NCI-H1694 (cell line): ENCODE results near the gene WDR18.
A peak's percentile ranks its signal among the peaks of the same experiment; 100 is the strongest.

Experiments used
- DNase-seq: peaks from one replicate; lab custom pipeline; 2025; lab: John Stamatoyannopoulos, UW

WDR18 gene

GRCh38 chr19:984165-984967 is at the start of gene WDR18:
Gene WDR18 (plus strand): TSS chr19:984345. CDS start chr19:984354, 9 bp downstream.
- DNase-seq: peak; percentile 56

DNA sequence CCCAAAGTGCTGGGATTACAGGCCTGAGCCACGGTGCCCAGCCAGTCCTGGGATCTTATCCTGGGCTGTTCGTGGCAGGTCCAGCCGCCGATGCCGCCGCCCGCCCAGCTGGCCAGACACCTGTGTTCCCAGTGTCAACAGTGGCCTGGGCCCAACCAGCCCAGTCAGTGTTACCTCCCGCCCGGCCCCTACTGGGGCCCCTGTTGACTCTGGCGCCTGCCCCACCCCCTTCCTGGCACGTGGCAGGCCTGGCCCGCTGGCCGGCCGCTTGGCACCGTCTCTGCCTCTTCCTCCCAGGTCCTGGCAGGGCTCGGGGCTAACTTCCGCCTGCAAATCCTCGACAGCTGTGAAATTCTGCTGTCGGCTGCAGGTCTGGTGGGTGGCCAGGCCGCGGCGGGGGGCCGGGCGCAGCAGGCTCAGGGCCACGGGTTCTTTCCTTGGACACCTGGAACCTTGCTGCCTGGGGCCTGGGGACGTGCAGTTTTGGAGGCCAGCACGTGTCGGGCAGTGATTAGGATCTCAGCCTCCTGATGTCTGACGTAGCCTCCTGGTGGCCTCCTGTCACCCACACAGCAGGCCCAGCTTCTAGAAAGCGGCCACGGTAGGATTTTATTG is 49.2 kb upstream of the WDR18 start:
- no peak for DNase-seq

GRCh38 chr19:936175-936546 is 48.0 kb upstream of the WDR18 start:
- DNase-seq: no peak

- no peak for DNase-seq
Measured at GRCh38 chr19:937259-937694, 46.9 kb upstream of the WDR18 start.

- no peak for DNase-seq
Measured at GRCh38 chr19:938233-938923, 45.8 kb upstream of the WDR18 start.

DNA sequence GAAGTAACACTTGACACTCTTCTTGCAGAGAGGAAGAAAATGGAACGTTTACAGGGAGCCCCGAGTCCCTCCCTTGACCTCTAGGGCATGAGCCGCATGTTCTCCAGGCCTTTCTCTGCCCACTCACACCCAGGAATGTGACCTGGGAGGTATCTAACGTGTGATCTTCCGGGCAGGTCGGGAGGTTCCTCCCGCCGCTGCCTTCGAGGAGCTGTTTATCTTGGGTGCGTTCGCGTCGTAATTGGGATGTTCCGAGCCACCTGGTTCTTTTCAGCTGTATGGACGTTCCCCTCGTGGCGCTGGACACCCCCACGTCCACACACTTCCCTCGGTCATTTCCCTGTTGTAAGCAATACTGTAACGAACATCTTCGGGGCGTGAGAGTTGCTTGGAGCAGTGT is 44.7 kb upstream of the WDR18 start:
- no peak for DNase-seq

GRCh38 chr19:939922-940321 is 44.2 kb upstream of the WDR18 start:
- DNase-seq: no peak

DNA sequence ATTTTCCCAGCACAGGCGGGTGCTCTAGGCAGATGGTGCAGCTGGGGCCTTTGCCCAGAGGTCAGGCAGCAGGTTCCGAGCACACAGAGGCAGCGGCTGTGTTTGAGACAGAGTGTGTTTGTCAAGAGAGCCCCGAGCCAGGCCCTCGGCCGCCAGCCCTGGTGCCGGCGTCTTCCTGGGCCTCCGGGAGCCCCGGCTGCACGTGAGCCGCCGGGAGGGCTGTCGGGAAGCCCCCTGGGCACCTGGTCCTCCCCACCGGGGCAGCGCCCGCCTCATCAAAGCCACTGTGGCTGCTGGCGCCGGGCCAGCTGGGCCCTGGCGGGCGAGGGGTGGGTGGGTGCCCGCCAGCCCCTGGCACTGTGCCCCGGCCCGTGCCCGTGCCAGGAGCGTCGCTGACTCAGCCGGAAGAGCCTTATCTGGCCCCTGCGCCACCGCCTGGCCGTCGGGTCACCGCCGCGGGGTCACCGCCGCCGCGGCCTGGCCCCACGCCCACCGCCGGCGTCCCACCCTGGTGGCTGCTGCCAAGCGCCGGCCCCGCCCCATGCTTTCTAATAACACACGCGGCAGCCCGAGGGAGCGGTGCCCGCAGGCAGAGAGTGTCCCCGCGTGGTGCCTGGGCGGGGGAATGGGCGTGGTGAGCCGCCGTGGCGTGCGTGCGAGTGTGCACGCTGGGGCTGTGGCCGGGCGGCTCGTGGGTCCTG is 43.4 kb upstream of the WDR18 start:
- DNase-seq: no peak

DNA sequence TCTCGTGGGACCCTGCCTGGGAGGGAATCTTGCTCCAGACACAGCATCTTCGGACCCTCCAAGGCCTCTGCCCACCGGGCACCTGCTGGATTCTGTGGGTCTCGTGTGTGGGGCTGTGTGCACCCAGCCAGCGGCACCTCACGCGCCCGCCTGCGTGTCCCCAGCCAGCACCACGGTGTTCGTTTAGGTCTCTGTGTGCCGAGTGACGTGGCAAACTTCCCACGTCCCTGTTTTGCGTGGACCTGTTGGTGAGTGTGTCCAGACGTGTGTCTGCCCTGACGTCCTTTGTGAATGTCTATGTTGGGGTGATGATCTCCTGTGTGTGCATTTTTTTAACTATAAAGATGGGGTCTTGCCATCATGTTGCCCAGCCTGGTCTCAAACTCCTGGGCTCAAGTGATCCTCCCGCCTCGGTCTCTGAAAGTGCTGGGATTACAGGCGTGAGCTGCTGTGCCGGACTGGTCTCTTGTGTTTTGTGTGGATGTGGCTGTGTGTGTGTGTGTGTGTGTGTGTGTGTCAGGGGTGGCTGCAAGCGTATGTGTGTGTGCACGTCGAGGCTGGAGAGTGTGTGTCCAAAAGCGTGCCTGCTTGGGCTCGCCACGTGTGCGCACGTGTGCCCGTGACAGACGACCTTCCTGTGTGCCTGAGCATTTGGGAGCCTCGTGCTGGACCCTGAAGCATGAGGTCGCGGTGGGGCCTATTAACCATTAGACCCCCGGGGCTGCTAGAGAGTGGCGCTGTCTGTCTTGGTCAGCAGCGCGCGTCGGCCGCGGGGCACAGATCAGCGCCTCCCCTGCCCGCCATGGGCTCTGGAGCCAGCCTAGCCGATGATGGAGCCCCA is 42.6 kb upstream of the WDR18 start:
- no peak for DNase-seq

GRCh38 chr19:942133-942645 is 42.0 kb upstream of the WDR18 start:
- DNase-seq: no peak

DNA sequence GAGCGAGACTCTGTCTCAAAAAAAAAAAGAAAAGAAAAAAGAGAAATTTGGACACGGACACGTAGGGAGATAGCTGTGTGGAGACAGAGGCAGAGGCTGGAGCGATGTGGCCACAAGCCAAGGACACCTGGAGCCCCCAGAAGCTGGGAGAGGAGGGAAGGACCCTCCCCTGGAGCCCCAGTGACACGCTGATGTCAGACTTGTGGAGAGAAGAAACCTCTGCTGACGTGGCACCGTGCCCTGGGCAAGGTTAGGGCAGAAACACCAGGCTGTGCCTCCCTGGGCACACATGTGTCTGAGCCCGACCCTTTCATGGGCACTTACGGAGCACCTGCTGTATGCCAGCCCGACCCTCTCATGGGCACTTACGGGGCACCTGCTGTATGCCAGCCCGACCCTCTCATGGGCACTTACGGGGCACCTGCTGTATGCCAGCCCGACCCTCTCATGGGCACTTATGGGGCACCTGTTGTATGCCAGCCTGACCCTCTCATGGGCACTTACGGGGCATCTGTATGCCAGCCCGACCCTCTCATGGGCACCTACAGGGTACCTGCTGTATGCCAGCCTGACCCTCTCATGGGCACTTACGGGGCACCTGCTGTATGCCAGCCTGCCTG is 40.5 kb upstream of the WDR18 start:
- DNase-seq: no peak

GRCh38 chr19:944171-944567 is 40.0 kb upstream of the WDR18 start:
- no peak for DNase-seq

- DNase-seq: no peak
Measured at GRCh38 chr19:944663-945241, 39.4 kb upstream of the WDR18 start.

DNA sequence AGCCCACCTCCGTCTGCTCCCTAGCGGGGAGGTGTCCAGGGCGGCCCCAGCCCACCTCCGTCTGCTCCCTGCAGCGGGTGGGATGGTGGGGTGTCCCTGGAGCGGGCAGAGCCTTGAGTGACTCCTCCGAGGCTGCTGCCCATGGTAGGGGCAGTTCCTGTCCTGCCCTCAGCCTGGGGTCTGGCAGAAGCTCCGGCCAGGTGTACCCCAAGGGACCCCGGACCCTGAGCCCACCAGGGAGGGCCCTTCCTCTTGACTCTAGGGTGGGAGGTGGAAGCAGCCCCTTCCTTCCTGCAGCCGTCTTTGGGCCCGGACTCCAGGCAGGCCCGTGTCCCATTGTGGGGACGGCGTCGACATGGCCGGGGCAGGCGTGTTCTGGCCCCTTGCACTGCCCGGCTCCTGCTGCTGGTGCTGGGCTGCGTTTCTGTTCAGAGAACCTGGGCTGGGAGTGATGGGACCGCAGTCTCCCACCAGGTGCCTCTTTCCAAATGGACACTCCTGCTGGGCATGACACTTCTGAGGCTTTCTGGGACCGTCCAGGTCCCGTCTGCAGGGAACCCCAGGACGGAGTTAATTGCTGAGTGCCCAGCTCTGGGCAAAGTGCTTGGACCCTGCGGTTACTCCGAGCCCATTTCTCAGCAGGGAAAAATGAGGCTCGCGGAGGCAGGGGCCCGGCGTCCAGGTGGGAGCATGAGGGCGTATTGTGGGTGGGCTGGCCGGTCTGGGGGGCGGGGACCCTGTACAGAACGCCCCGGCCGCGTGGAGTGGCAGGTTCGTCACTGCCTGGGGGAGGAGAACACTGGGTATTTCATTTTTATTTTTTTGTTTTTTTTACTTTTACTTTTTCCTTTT is 38.5 kb upstream of the WDR18 start:
- no peak for DNase-seq

- DNase-seq: no peak
Measured at GRCh38 chr19:947090-947706, 36.9 kb upstream of the WDR18 start.

DNA sequence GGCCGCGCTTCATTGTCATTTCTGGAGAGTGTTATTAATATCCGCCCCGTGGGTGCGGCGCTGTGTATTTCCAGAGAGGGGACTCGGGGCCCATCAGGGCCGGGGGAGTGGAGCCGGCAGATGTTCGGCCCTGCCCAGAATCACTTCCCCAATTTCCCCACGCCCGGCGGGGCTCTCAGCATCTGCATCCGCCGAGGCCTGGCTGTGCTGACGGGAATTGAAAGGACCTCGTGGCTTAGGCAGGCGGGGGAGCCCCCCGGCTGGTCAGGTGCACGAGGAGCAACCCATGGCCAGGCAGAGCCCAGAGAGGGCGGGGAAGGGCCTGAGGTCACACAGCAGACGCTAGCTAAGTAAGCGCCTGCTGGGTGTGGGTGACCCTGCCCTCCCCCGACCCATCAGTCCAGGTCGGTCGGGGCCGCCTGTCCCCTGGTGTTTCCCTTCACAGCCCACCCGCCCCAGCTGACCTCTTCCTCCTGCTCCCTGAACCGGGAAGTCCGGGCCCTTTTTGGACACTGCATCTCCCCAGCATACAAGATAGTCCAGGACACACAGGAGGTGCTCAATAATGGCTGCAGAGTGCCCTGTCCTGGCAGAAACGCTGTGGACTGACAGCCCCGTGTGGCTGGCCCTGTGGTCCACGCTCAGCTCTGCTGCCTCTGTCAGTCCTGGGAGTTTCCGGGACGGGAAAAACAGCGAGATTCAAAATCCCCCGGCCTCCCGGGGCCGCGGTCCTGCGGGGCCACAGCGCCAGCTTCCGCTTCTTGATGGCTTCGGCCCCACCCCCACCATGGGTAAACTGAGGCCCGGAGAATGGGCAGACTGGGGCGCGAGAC is 36.2 kb upstream of the WDR18 start:
- no peak for DNase-seq

DNA sequence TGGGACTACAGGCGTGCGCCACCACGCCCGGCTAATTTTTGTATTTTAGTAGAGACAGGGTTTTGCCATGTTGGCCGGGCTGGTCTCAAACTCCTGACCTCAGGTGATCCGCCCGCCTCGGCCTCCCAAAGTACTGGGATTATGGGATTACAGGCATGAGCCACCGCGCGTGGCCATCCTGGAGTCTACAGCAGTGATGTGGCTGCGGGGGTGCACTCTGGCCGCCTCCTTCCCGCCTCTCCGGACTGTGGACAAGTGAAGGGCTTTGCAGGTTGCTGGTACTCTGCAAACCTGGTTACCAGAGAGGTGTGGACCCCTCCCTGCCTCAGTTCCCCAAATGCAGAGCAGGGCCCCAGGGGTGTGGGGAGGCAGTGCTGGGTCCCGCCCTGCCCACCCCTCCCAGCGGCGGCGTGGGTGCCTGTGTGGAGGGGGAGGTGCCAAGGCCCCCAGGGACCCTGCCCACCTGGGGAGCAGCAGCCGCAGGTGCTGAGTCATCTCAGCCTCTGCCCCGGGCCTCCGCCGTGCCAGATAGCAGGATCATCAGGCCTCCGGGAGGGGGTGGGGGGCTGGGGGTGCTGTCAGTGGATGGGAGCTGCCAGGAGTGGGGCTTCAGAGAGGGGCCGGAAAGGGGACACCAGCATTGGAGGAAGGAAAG is 35.2 kb upstream of the WDR18 start:
- no peak for DNase-seq
